GM18502 (cell line): Measurements from ENCODE around the gene TBR1.

Source experiments
- ATAC-seq: cut with Tn5 transposase; IDR thresholded peaks from one replicate; pipeline ENCODE4 v1.9.1; 2021; ENCODE audit warnings: mild to moderate bottlenecking; ENCODE audit not compliant: unreplicated experiment, poor library complexity

Gene TBR1

DNA sequence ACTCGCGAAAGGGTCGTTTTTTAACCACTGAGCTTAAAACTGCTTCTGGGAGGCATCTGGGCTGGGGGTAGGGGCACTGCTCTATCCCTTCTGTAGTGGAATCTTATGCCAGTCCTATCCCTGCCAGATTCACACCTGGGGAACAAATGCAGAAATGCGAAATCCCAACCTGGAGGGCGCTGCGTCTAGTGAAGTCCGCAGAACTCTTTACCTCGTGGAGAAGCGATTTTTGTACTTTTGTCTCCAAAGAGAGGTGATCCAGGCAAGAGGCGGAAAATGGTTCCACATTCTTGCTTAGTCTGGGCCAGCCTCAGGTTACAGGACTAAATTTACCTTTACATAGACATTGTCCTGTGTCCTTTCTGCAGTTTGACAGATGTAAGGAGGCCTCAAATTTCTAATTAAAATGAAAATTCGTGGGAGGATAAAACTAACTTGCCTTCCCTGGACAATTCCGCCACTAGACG is 10.4 kb downstream of the TBR1 start:
- ATAC-seq = no peak

DNA sequence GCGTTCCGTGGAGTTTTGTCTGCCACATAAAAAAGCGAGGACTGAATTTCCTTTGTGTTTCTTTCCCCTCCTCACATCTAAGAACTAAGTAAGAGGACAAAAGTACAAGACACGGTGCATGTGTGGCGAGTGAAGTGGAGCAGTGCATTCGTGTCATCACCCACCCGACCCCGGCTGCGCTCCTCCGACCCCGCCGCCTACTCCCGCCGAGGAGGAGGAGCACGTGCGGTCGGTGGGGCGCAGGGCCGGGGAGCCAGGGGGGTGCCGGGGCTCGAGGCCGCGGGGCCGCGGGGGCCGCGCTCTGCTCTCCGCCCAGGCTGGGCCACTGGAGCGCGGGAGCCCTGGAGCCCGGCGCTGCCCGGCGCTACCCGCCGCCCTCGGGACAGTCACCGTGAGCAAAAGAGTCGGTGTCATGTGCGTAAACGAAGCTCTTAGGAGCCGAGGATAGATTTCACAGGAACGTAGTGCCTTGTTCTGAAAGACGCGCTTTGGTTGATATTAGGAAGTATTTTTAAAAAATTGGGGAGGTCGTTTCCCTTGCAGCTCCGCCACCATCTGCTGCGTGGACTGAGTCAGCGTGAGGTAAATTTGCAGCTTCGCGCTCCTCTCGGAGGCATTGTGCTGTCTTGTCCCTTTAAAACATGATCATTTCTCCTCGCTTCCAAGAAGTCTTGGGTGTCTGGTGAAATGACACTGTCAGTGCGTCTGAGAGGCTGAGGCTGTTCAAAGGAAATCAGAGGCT is 11.0 kb downstream of the TBR1 start:
- ATAC-seq = no peak

DNA sequence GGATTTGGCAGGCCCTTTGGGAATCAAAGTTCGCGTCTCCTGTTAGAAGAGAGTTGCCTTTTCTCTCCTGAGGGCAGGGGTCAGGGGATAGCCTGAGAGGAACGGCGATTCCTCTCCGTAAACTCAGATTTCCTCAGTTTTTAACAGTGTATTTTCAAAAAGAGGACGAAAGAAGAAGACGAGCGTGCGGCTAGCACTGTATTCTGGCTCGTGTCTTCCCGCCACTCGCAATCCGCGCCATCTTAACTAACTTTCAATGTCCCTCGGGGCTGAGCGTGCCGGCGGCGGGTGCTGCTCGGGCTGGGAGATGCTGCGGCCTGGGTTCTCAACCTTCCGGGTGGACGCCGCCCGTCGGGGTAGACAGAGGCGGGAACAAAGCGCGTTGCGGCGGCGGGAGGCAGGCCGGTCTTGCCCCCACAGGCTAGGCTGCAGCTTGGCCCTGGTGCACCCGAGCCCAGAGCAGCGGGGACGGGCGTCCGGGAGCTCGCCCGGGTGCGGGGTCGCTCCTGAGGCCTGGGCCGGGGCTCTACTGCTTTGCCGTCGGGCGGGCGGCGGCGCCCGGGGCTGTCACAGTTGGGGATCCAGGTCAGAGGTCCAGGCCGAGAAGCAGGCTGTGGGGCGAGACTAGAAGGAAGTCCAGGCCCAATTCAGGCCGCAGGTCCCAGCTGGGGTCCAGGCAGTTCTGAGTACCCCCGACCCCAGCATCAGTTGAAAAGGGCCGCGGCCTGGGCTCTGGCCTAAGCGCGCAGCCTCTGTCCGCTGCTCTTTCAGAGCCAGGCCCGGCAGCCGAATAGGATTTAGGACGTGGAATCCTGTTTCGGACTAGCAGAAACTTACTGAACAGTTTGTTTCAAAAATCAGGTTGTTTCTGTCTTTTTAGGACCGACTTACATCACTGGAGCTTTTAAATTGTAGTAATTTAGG is 11.8 kb downstream of the TBR1 start:
- no peak for ATAC-seq

GRCh38 chr2:161430386-161430785 is 14.3 kb downstream of the TBR1 start:
- no peak for ATAC-seq

GRCh38 chr2:161432107-161432506 is 16.0 kb downstream of the TBR1 start:
- no peak for ATAC-seq

DNA sequence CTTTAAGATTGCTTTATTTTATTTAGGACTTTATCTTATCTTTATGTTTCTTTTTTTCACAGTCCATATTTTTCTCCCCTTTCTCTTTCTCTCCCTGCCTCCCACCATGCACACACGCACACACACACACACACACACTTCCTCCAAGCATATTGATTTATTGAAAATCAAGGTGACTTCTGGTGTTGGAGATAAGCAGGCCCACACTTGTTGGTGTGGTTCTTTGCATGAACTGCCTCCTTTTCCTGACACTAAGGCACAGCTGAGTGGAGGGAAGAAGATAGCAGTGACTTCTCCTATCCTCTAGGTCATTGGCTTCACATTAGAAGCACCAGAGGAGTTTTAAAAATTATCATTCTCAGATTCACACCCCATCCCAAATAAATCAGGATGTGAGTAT is 18.0 kb downstream of the TBR1 start:
- no peak for ATAC-seq

DNA sequence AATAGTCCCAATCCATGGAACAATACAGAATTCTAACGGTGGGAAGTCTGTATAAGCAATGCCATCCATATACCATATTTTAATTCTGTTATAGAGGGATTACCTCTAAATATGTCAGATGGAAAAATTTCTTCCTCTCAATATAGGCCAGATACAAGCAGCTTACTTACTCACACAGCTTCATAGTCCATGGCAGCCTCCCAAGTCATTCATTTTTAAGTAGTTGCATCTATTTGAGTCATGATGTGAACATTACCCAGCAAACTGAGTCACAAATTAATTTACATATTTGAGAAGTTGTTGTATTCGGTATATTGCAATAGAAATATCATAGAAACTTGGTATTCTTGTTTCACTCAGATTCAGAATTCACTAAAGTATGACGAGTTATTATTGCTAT is 20.3 kb downstream of the TBR1 start:
- ATAC-seq = no peak

GRCh38 chr2:161438598-161438997 is 22.5 kb downstream of the TBR1 start:
- no peak for ATAC-seq

DNA sequence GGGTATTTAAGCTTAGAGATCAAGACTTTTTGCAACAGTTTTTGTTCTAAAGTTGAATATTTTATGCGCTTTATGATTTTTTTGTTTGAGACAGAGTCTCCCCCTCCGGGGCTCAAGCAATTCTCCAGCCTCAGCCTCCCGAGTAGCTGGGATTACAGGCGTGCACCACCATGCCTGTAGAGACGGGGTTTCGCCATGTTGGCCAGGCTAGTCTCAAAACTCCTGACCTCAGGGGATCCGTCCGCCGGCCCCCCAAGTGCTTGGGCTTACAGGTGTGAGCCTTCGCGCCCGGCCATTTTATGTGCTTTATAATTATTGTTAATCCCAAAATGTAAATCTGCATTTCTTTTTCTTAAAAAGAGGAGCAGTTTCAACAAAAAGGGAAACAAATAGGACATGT is 29.0 kb downstream of the TBR1 start:
- ATAC-seq = no peak

DNA sequence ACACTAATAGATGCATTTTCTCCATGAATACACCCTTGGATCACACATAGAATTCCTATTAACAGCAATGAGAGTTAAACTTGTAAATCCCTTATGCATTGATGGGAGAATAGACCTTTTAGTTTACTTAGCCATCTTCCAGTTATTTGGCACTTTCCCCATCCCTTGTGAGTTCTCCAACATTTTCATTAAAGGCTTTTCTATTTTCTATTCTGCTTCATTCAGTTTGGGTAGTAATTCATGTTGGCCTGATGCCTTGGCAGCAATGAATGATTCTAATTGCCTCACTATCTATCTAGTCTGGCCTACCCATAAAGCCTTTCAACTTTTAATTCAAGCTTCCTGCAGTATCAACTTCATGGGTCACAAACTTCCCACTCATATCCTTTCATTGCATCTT is 32.3 kb downstream of the TBR1 start:
- no peak for ATAC-seq

- no peak for ATAC-seq
Measured at GRCh38 chr2:161471631-161472030, 55.5 kb downstream of the TBR1 start.

DNA sequence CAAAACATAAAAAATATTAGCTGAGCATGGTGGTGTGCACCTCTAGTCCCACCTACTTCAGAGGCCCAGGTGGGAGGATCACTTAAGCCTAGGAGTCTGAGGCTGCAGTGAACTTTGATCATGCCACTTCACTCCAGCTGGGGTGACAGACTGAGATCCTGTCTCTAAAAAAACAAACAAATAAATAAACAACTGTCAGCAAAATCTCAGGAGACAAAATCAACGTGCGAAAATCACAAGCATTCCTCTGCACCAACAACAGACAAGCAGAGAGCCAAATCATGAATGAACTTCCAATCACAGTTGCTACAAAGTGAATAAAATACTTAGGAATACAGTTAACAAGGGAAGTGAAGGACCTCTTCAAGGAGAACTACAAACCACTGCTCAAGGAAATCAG is 58.8 kb downstream of the TBR1 start:
- ATAC-seq = no peak
